ENCODE measurements around the gene LDLRAD4. TPM values are rescaled to one million over a fixed set of nuclear protein-coding genes. Genes with fewer than 3 reads are reported as not detected.
"Not testable (repeated sequence)": the region's sequence is repeated elsewhere in the genome, so short reads cannot be mapped to it uniquely, and the experiment has no call there.

LDLRAD4 gene
- polyA plus RNA-seq, 3 donors from 2014 or later: 4.8 to 11.3 (median 9.6) TPM

- H3K4me3 Mint-ChIP-seq: no peak overlapping the region
- DNase-seq: no peak
- no peaks in the 10 kb centered on the region for H3K27me3 Mint-ChIP-seq (ENCODE audit: low read depth in 3 of 3)
- H3K4me1 Mint-ChIP-seq: peaks cover 17 to 66% of the 10 kb centered on the region in 2 donors
- peaks cover 5 to 22% (median 10%) of the 10 kb centered on the region in 3 donors for H3K36me3 Mint-ChIP-seq
- H3K27ac Mint-ChIP-seq: peak overlapping the region in 1 of 6 donors; percentile 40
- no peaks in the 10 kb centered on the region for H3K9me3 Mint-ChIP-seq
These were observed 255.2 kb downstream of the LDLRAD4 start for GRCh38 chr18:13473751-13474150.

GRCh38 chr18:13474336-13474735 lies 255.8 kb downstream of the LDLRAD4 start:
- H3K36me3 Mint-ChIP-seq: peaks cover 5 to 24% (median 15%) of the 10 kb centered on the region in 3 donors
- no peak overlapping the region for H3K4me3 Mint-ChIP-seq
- no peak for DNase-seq
- H3K27ac Mint-ChIP-seq: peak overlapping the region in 2 of 6 donors; percentile 22 to 40
- H3K4me1 Mint-ChIP-seq: peaks cover 11 to 62% of the 10 kb centered on the region in 2 donors
- no peaks in the 10 kb centered on the region for H3K27me3 Mint-ChIP-seq (ENCODE audit: low read depth in 3 of 3)
- H3K9me3 Mint-ChIP-seq: no peaks in the 10 kb centered on the region

- H3K27ac Mint-ChIP-seq: peak overlapping the region in 1 of 6 donors; percentile 6
- peaks cover 9 to 61% of the 10 kb centered on the region in 2 donors for H3K4me1 Mint-ChIP-seq
- H3K4me3 Mint-ChIP-seq: no peak overlapping the region
- no peaks in the 10 kb centered on the region for H3K9me3 Mint-ChIP-seq
- no peaks in the 10 kb centered on the region for H3K27me3 Mint-ChIP-seq (ENCODE audit: low read depth in 3 of 3)
- DNase-seq: no peak
- peaks cover 5 to 24% (median 19%) of the 10 kb centered on the region in 3 donors for H3K36me3 Mint-ChIP-seq
These were observed 256.5 kb downstream of the LDLRAD4 start for GRCh38 chr18:13474907-13475545.

- DNase-seq; H3K9me3 Mint-ChIP-seq; H3K27ac Mint-ChIP-seq; H3K4me3 Mint-ChIP-seq; H3K27me3 Mint-ChIP-seq (ENCODE audit: low read depth in 3 of 3): not testable (repeated sequence)
- peaks cover 15 to 61% of the 10 kb centered on the region in 2 donors for H3K4me1 Mint-ChIP-seq
- peaks cover 5 to 23% (median 21%) of the 10 kb centered on the region in 3 donors for H3K36me3 Mint-ChIP-seq
These were observed 257.8 kb downstream of the LDLRAD4 start for GRCh38 chr18:13476312-13476711.

GRCh38 chr18:13477147-13477683 lies 258.7 kb downstream of the LDLRAD4 start:
- Mint-ChIP-seq H3K27ac (no peak overlapping the region), H3K4me1 (peaks cover 19 to 61% of the 10 kb centered on the region in 2 donors), H3K9me3 (no peaks in the 10 kb centered on the region), H3K36me3 (peaks cover 5 to 23% (median 21%) of the 10 kb centered on the region in 3 donors), H3K4me3 (no peak overlapping the region), H3K27me3 (ENCODE audit: low read depth in 3 of 3) (no peaks in the 10 kb centered on the region)
- no peak for DNase-seq

GRCh38 chr18:13480571-13481255 lies 262.2 kb downstream of the LDLRAD4 start:
- Mint-ChIP-seq H3K9me3 (no peaks in the 10 kb centered on the region), H3K4me3 (no peak overlapping the region), H3K27ac (peak overlapping the region in 3 of 6 donors; percentile 35 to 62 (median 45)), H3K4me1 (peaks cover 16 to 59% of the 10 kb centered on the region in 2 donors), H3K36me3 (peaks cover 3 to 21% (median 14%) of the 10 kb centered on the region in 3 donors), H3K27me3 (ENCODE audit: low read depth in 3 of 3) (peaks cover 0 to 1% (median 0%) of the 10 kb centered on the region in 3 donors)
- no peak for DNase-seq

- peaks cover 0 to 17% (median 11%) of the 10 kb centered on the region in 3 donors for H3K36me3 Mint-ChIP-seq
- H3K9me3 Mint-ChIP-seq: no peaks in the 10 kb centered on the region
- H3K4me3 Mint-ChIP-seq: no peak overlapping the region
- DNase-seq: no peak
- peak overlapping the region in 1 of 6 donors; percentile 1 for H3K27ac Mint-ChIP-seq
- peaks cover 17 to 65% of the 10 kb centered on the region in 2 donors for H3K4me1 Mint-ChIP-seq
- peaks cover 0 to 1% (median 0%) of the 10 kb centered on the region in 3 donors for H3K27me3 Mint-ChIP-seq (ENCODE audit: low read depth in 3 of 3)
These were observed 262.8 kb downstream of the LDLRAD4 start for GRCh38 chr18:13481331-13481730.

GRCh38 chr18:13481820-13482617 lies 263.5 kb downstream of the LDLRAD4 start:
- Mint-ChIP-seq H3K4me3 (no peak overlapping the region), H3K9me3 (no peaks in the 10 kb centered on the region), H3K36me3 (peaks cover 0 to 17% (median 7%) of the 10 kb centered on the region in 3 donors), H3K4me1 (peaks cover 21 to 66% of the 10 kb centered on the region in 2 donors), H3K27me3 (ENCODE audit: low read depth in 3 of 3) (peaks cover 0 to 1% (median 0%) of the 10 kb centered on the region in 3 donors), H3K27ac (peak overlapping the region in 5 of 6 donors; percentile 1 to 86 (median 55))
- no peak for DNase-seq

GRCh38 chr18:13482618-13482945 lies 264.0 kb downstream of the LDLRAD4 start:
- no peak overlapping the region for H3K4me3 Mint-ChIP-seq
- no peak for DNase-seq
- H3K27me3 Mint-ChIP-seq (ENCODE audit: low read depth in 3 of 3): peaks cover 0 to 2% (median 1%) of the 10 kb centered on the region in 3 donors
- peaks cover 26 to 68% of the 10 kb centered on the region in 2 donors for H3K4me1 Mint-ChIP-seq
- H3K36me3 Mint-ChIP-seq: peaks cover 0 to 17% (median 7%) of the 10 kb centered on the region in 3 donors
- H3K27ac Mint-ChIP-seq: peak overlapping the region in 5 of 6 donors; percentile 41 to 86 (median 73)
- H3K9me3 Mint-ChIP-seq: no peaks in the 10 kb centered on the region

- H3K27me3 Mint-ChIP-seq (ENCODE audit: low read depth in 3 of 3): peaks cover 0 to 3% (median 2%) of the 10 kb centered on the region in 3 donors
- peaks cover 34 to 75% of the 10 kb centered on the region in 2 donors for H3K4me1 Mint-ChIP-seq
- H3K36me3 Mint-ChIP-seq: peaks cover 0 to 15% (median 4%) of the 10 kb centered on the region in 3 donors
- H3K9me3 Mint-ChIP-seq: no peaks in the 10 kb centered on the region
- no peak overlapping the region for H3K4me3 Mint-ChIP-seq
- no peak for DNase-seq
- H3K27ac Mint-ChIP-seq: peak overlapping the region in 5 of 6 donors; percentile 30 to 83 (median 65)
These were observed 265.0 kb downstream of the LDLRAD4 start for GRCh38 chr18:13483316-13484270.

GRCh38 chr18:13485182-13485581 lies 266.6 kb downstream of the LDLRAD4 start:
- no peak for DNase-seq
- H3K36me3 Mint-ChIP-seq: peaks cover 0 to 6% (median 0%) of the 10 kb centered on the region in 3 donors
- H3K27ac Mint-ChIP-seq: peak overlapping the region in 3 of 6 donors; percentile 31 to 89 (median 71)
- H3K27me3 Mint-ChIP-seq (ENCODE audit: low read depth in 3 of 3): peaks cover 0 to 3% (median 2%) of the 10 kb centered on the region in 3 donors
- no peak overlapping the region for H3K4me3 Mint-ChIP-seq
- peaks cover 31 to 67% of the 10 kb centered on the region in 2 donors for H3K4me1 Mint-ChIP-seq
- H3K9me3 Mint-ChIP-seq: no peaks in the 10 kb centered on the region

- Mint-ChIP-seq H3K4me3 (no peak overlapping the region), H3K9me3 (no peaks in the 10 kb centered on the region), H3K4me1 (peaks cover 27 to 62% of the 10 kb centered on the region in 2 donors), H3K27ac (peak overlapping the region in 4 of 6 donors; percentile 55 to 89 (median 60)), H3K27me3 (ENCODE audit: low read depth in 3 of 3) (peaks cover 0 to 3% (median 2%) of the 10 kb centered on the region in 3 donors), H3K36me3 (peaks cover 0 to 4% (median 0%) of the 10 kb centered on the region in 3 donors)
- DNase-seq: no peak
These were observed 267.0 kb downstream of the LDLRAD4 start for GRCh38 chr18:13485604-13486003.

Data from immature natural killer cell (primary cell).